COLO668 (cell line): ENCODE measurements around the gene TANGO6.

Experiments
- DNase-seq: peaks from one replicate; lab custom pipeline; 2025; ENCODE audit not compliant: unreplicated experiment; lab: John Stamatoyannopoulos, UW

Gene TANGO6

GRCh38 chr16:68999114-68999513 is 155.8 kb downstream of the TANGO6 start:
- DNase-seq: no peak

- DNase-seq: no peak
Observed at GRCh38 chr16:69003500-69003899, 160.2 kb downstream of the TANGO6 start.

GRCh38 chr16:69005641-69006355 is 162.5 kb downstream of the TANGO6 start:
- no peak for DNase-seq

- DNase-seq: no peak
Observed at GRCh38 chr16:69012906-69013305, 169.6 kb downstream of the TANGO6 start.

- DNase-seq: no peak
Observed at GRCh38 chr16:69013991-69014390, 170.7 kb downstream of the TANGO6 start.

- DNase-seq: no peak
Observed at GRCh38 chr16:69014811-69015210, 171.5 kb downstream of the TANGO6 start.

- DNase-seq: no peak
Observed at GRCh38 chr16:69017036-69017783, 173.9 kb downstream of the TANGO6 start.

GRCh38 chr16:69019811-69020210 is 176.5 kb downstream of the TANGO6 start:
- DNase-seq: no peak

- no peak for DNase-seq
Observed at GRCh38 chr16:69029121-69029520, 185.8 kb downstream of the TANGO6 start.

- peak; percentile 39 for DNase-seq
Observed at GRCh38 chr16:69031877-69032301, 188.6 kb downstream of the TANGO6 start.

- DNase-seq: no peak
Observed at GRCh38 chr16:69033151-69033949, 190.0 kb downstream of the TANGO6 start.

GRCh38 chr16:69035375-69035774 is 192.0 kb downstream of the TANGO6 start:
- no peak for DNase-seq

- no peak for DNase-seq
Observed at GRCh38 chr16:69036399-69037091, 193.2 kb downstream of the TANGO6 start.

- no peak for DNase-seq
Observed at GRCh38 chr16:69037373-69038160, 194.2 kb downstream of the TANGO6 start.

- DNase-seq: no peak
Observed at GRCh38 chr16:69039333-69039941, 196.1 kb downstream of the TANGO6 start.

GRCh38 chr16:69040144-69040909 is 197.0 kb downstream of the TANGO6 start:
- DNase-seq: no peak

- DNase-seq: no peak
Observed at GRCh38 chr16:69048328-69049120, 205.2 kb downstream of the TANGO6 start.

- DNase-seq: no peak
Observed at GRCh38 chr16:69049146-69049545, 205.8 kb downstream of the TANGO6 start.
